Activated CD4-positive, alpha-beta T cell treated with anti-CD3 and anti-CD28 coated beads for 36 hours (primary cell): ENCODE measurements around the gene MRPL43. TPM values are rescaled to one million over a fixed set of nuclear protein-coding genes. Genes with fewer than 3 reads are reported as not detected.

Experiments
- ATAC-seq: fragments of 200-7000 bp; cut with Tn5 transposase; one replicate; pipeline ENCODE4 v1.10.0; 2021; ENCODE audit warnings: mild to moderate bottlenecking, moderate library complexity
- CTCF ChIA-PET: fragments of 350-600 bp; sonication (Branson Sonifier 250); formaldehyde crosslinking; loops from one replicate; lab custom pipeline; 2021; ENCODE audit warnings: antibody characterized with exemption; lab: Charles Lee
- POLR2A ChIA-PET: fragments of 350-600 bp; sonication (Branson Sonifier 250); formaldehyde crosslinking; loops from one replicate; lab custom pipeline; 2021; ENCODE audit warnings: antibody characterized with exemption, inconsistent platforms; lab: Charles Lee
- DNase-seq: peaks from one replicate; pipeline ENCODE4 v3.0.0-alpha.2; 2020
- H3K27ac Mint-ChIP-seq: one replicate; pipeline ENCODE4 v1.8.0; 2021; ENCODE audit warnings: mixed read lengths
- H3K27me3 Mint-ChIP-seq: one replicate; pipeline ENCODE4 v1.8.0; 2021; ENCODE audit warnings: mixed read lengths
- H3K36me3 Mint-ChIP-seq: one replicate; pipeline ENCODE4 v1.8.0; 2021; ENCODE audit warnings: low read depth, mixed read lengths
- H3K4me1 Mint-ChIP-seq: one replicate; pipeline ENCODE4 v1.8.0; 2021; ENCODE audit warnings: mixed read lengths
- H3K4me3 Mint-ChIP-seq: one replicate; pipeline ENCODE4 v1.8.0; 2021; ENCODE audit warnings: mild to moderate bottlenecking, moderate library complexity, mixed read lengths
- H3K9me3 Mint-ChIP-seq: one replicate; pipeline ENCODE4 v1.8.0; 2021; ENCODE audit warnings: low read depth, mixed read lengths
- intact Hi-C, 2 experiments: fragments of 100-400 bp; cut with DNase I in 1 of 2; cut with micrococcal nuclease in 1 of 2; formaldehyde crosslinking; loops; one replicate each; pipeline versions ENCODE4 v1.14.2 to v1.15.1; 2022 to 2024; cut with DNase I, micrococcal nuclease
- total RNA-seq, 2 experiments: library from RNA; stranded (reverse); gene quantifications; one replicate each; pipeline ENCODE4 v1.2.3, GENCODE V29; 2021

Gene MRPL43
- total RNA-seq, 2 experiments from 2014 or later, result 53.4 to 62.6 TPM

DNA sequence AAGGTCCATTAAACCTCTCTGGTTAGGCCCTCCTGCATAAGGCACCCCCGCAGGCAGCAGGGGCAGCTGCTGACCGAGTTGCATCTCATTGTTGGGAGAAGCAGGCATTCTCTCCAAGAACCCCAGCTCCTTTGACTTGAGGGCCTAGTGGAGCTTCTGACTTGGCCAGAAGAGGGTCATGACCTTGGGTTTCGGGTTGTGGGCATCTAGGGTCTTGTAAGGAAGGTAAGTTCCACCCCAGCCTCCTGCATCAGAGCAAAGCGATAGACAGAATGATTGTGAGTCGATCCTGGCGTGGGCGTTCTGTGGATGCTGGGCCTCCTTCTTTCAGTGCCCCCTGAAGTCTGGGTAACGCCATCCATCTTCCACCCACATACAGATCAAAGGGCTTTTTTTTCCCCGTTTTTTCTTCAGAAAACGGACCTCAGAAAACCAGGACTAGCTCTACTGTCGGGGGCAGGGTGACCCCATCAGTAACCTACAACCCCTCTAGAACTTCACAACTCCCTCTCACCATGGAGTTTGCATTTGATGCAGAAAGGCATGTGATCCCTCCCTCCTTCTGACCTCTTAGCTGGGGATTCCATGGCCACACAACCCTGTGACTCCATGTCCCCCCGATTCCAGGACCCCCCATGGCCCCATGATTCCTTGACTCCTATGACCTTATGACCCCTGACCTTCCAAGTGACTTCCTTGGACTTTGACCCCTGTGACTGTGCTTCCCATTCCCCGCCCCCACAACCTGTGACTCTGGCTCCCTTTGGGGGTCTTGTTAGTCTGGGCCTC is 15.0 kb downstream of the MRPL43 start:
- ATAC-seq (no peak), DNase-seq (no peak)
- CTCF ChIA-PET, result interaction anchor here (0.9 to 1.1 kb wide), 2 partner anchors 14 to 26 kb away, joined by 3 to 4 read pairs; no protein-coding TSS in a partner anchor
- Mint-ChIP-seq H3K4me3 (no peak overlapping the region), H3K9me3 (no peaks in the 10 kb centered on the region), H3K27ac (no peak overlapping the region), H3K36me3 (no peaks in the 10 kb centered on the region), H3K27me3 (no peaks in the 10 kb centered on the region), H3K4me1 (peaks cover 13% of the 10 kb centered on the region)
- intact Hi-C loops, result no loop called here
- POLR2A ChIA-PET, result no interaction called here

DNA sequence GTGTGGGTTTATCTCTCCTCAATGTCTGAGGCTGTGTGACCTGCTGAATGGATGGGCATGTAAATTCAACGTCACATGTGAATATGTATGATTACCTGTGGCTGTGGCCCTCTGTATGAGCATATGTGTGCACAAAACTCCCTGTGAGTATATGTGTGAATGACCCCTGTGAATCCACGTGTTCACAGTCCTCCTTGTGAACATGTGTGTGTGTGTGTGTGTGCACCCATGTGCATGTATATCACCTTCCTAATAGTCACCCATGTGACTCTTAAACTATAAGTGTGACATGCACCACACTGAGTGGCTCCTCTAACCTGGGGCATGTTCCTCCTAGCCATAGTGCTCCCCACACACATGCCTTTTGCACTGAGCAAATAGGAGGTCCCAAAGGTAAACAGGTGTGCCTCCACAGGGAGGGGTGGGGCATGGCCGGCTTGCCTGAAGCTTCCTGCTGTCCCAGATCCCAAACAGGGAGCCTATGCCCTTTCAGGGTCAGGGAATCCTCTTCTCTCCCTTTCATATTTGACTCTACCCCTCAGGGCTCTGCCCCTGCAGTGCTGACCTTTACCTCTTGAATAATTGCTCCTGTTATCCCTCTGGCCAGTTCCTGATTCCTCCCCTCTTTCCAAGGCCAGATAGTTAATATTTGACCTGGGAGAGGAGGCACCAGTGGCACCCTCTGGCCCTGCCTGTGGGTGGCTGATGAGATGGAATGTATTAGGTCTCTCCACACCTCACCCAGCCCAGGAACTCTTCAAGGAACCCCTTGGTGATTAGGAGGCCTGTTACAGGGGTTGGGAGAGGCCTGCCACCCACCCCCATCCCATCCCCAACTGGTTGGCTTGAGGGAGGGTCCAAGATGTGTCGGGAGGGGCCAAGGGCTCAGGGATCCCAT is 16.1 kb downstream of the MRPL43 start:
- ATAC-seq (no peak), DNase-seq (no peak)
- POLR2A ChIA-PET, result no interaction called here
- Mint-ChIP-seq H3K4me1 (peaks cover 13% of the 10 kb centered on the region), H3K36me3 (peaks cover 3% of the 10 kb centered on the region), H3K27me3 (no peaks in the 10 kb centered on the region), H3K27ac (no peak overlapping the region), H3K4me3 (no peak overlapping the region), H3K9me3 (no peaks in the 10 kb centered on the region)
- CTCF ChIA-PET, result no interaction called here
- intact Hi-C loops, result no loop called here

DNA sequence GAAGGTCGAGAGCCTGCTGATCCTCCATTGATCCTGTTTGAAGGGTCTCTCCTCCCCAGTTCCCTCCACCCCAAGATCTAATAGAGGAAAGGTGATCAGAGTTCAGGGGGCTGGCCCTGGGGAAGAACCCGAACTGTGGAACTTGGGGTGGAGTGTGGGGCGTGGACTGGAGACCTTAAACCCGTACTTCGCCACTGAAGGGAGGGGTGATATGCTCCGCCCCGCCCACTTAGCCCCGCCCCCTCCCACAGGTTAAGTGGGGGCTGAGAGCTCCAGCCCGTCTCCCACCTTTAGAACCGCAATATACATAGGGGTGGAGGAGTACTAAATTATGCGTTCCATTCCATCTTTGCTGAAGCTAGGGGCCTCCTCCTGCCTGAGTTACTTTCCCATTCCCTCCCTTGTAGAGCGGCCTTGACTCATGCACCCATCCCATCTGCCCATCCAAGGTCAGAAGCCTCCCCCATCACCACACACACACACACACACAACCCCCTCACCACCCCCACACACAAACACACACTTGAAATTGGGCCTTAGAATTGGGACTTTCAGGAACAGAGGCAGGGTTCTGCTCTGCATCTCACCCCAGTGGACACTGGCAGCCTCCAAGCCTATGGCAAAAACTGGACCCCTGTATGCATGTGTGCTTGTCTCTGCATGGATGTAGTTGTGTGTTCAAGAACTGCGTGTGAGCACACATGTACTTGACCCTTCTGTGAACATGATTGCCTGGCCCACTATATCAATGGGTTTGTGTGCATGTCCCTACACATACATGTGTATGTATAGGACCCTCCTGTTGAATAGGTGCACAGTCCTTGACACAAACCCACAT is 17.0 kb downstream of the MRPL43 start:
- Mint-ChIP-seq H3K27ac (no peak overlapping the region), H3K36me3 (peaks cover 5% of the 10 kb centered on the region), H3K27me3 (no peaks in the 10 kb centered on the region), H3K4me3 (peak overlapping the region; percentile 25), H3K4me1 (peaks cover 13% of the 10 kb centered on the region), H3K9me3 (no peaks in the 10 kb centered on the region)
- DNase-seq, result peak; percentile 40
- intact Hi-C loops, result no loop called here
- no peak for ATAC-seq
- POLR2A ChIA-PET, result no interaction called here
- CTCF ChIA-PET, result no interaction called here

DNA sequence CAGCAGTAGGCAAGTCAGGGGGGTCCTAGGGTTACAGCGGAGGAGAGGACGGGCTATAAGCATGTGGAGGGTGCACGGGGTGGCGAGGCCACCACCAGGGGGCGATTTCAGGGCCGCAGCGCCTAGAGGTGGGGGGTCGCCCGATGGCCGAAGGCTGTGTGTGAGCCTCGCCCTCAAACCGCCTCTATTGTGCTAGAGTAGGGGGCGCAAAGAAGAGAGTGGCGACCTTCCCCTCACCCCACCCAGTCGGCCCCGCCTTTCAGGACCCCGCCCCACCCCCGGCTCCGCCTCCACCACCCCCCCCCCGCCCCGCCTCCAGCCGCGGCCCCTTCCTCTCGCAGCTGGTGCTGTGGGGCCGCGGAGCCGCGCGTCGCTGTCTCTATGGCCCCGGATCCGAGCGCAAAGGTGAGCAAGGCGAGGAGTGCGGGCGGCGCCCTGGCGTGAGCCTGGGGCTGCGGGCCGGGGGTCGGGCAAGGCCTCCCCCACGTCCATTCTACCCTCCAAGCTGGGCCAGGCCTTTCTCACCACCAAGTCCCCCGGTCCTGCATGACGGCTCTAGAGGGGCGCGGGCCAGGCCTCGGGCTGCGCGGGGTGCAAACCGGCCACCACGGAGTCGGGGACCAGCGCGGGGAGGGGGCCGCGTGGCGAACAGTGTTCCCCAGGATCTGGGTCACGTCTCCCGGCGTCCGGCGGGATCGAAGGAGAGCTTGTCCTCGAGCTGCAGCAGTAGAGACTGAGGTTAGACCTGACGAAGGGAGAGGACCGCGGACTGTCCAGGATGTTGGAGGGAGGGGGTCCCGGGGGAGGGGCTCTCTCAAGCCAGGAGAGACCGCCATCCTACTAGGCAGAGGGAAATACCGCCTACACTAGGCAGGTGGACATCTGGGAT is 17.9 kb downstream of the MRPL43 start, which contains the start of gene SEMA4G:
SEMA4G (plus strand) TSS at position 318 of the 889 bp plus-strand sequence. CDS start 3,409 bp downstream, outside the sequence.
- Mint-ChIP-seq H3K4me3 (peak within 1 kb of the TSS; percentile 41), H3K9me3 (no peaks in the 10 kb centered on the region), H3K4me1 (peaks cover 13% of the 10 kb centered on the region), H3K27me3 (no peaks in the 10 kb centered on the region), H3K36me3 (peaks cover 7% of the 10 kb centered on the region), H3K27ac (no peak within 1 kb of the TSS)
- ChIA-PET POLR2A (interaction anchor here (0.7 kb wide), 1 partner anchor 433 kb away, joined by 4 read pairs; the partner anchor contains the start of gene HIF1AN), CTCF (interaction anchor here (1.0 to 1.1 kb wide), 2 partner anchors 17 to 23 kb away, joined by 3 to 5 read pairs; no protein-coding TSS in a partner anchor)
- peak; percentile 81 for ATAC-seq
- peak; percentile 62 for DNase-seq
- intact Hi-C loops, result loop anchor here in 1 of 2 experiments (1.0 to 2.0 kb wide), 3 partner anchors 18 to 44 kb away; partner anchors contain the start of genes MRPL43 and TWNK

- no peak overlapping the region for H3K27ac Mint-ChIP-seq
- DNase-seq, result no peak
- POLR2A ChIA-PET, result no interaction called here
- ATAC-seq, result no peak
- intact Hi-C loops, result loop anchor here in 1 of 2 experiments (1.0 to 2.0 kb wide), 3 partner anchors 18 to 44 kb away; partner anchors contain the start of genes MRPL43 and TWNK
- H3K4me3 Mint-ChIP-seq, result peak overlapping the region; percentile 41
- H3K36me3 Mint-ChIP-seq, result peaks cover 7% of the 10 kb centered on the region
- CTCF ChIA-PET, result interaction anchor here (1.0 to 1.1 kb wide), 2 partner anchors 18 to 23 kb away, joined by 3 to 5 read pairs; no protein-coding TSS in a partner anchor
- H3K4me1 Mint-ChIP-seq, result peaks cover 13% of the 10 kb centered on the region
- no peaks in the 10 kb centered on the region for H3K27me3 Mint-ChIP-seq
- no peaks in the 10 kb centered on the region for H3K9me3 Mint-ChIP-seq
Measured at GRCh38 chr10:100968863-100969186, 18.5 kb downstream of the MRPL43 start.

- no peak overlapping the region for H3K27ac Mint-ChIP-seq
- H3K4me3 Mint-ChIP-seq, result peak overlapping the region; percentile 41
- peaks cover 13% of the 10 kb centered on the region for H3K4me1 Mint-ChIP-seq
- H3K27me3 Mint-ChIP-seq, result no peaks in the 10 kb centered on the region
- ChIA-PET CTCF (interaction anchor here (1.0 to 1.1 kb wide), 2 partner anchors 18 to 22 kb away, joined by 3 to 5 read pairs; no protein-coding TSS in a partner anchor), POLR2A (no interaction called here)
- ATAC-seq, result no peak
- no peaks in the 10 kb centered on the region for H3K9me3 Mint-ChIP-seq
- peaks cover 7% of the 10 kb centered on the region for H3K36me3 Mint-ChIP-seq
- intact Hi-C loops, result loop anchor here in 1 of 2 experiments (2.0 kb wide), 1 partner anchor 29 kb away; no protein-coding TSS in a partner anchor
- no peak for DNase-seq
Measured at GRCh38 chr10:100968062-100968736, 19.1 kb downstream of the MRPL43 start.

DNA sequence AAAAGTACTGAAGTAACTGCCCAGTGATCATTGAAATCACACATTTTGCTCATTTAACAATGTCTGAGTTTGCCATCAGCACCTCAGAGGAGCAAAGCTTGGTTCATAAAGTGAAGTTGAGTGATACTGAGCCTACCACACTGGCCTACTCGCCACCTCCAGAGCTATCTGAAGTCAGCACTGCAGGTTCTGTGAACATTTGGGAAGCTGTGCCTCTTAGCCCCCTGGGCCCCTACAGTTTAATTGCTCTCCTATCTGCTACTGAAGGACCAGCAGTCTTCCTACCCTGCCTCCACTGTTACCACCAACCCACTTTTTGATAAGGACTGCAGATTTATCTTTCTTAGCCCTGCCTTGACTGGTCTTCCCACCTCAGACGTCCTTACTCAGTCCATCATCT is 20.0 kb downstream of the MRPL43 start:
- DNase-seq (no peak), ATAC-seq (no peak)
- H3K4me1 Mint-ChIP-seq, result peaks cover 13% of the 10 kb centered on the region
- H3K4me3 Mint-ChIP-seq, result no peak overlapping the region
- no peak overlapping the region for H3K27ac Mint-ChIP-seq
- peaks cover 12% of the 10 kb centered on the region for H3K36me3 Mint-ChIP-seq
- H3K27me3 Mint-ChIP-seq, result no peaks in the 10 kb centered on the region
- intact Hi-C loops, result no loop called here
- CTCF ChIA-PET, result interaction anchor here (0.6 to 1.8 kb wide), 4 partner anchors 9 to 175 kb away, joined by 3 to 8 read pairs (median 4); no protein-coding TSS in a partner anchor
- no peaks in the 10 kb centered on the region for H3K9me3 Mint-ChIP-seq
- POLR2A ChIA-PET, result no interaction called here

- Mint-ChIP-seq H3K27ac (no peak overlapping the region), H3K4me3 (no peak overlapping the region), H3K36me3 (peaks cover 12% of the 10 kb centered on the region), H3K4me1 (peaks cover 13% of the 10 kb centered on the region), H3K27me3 (no peaks in the 10 kb centered on the region), H3K9me3 (no peaks in the 10 kb centered on the region)
- ChIA-PET POLR2A (no interaction called here), CTCF (interaction anchor here (0.6 to 1.8 kb wide), 4 partner anchors 8 to 175 kb away, joined by 3 to 8 read pairs (median 4); no protein-coding TSS in a partner anchor)
- DNase-seq (no peak), ATAC-seq (no peak)
- intact Hi-C loops, result no loop called here
Measured at GRCh38 chr10:100966887-100967286, 20.4 kb downstream of the MRPL43 start.

GRCh38 chr10:100965820-100966219 is 21.5 kb downstream of the MRPL43 start:
- Mint-ChIP-seq H3K4me1 (peaks cover 11% of the 10 kb centered on the region), H3K27ac (no peak overlapping the region), H3K36me3 (peaks cover 16% of the 10 kb centered on the region), H3K27me3 (no peaks in the 10 kb centered on the region), H3K4me3 (no peak overlapping the region), H3K9me3 (no peaks in the 10 kb centered on the region)
- POLR2A ChIA-PET, result interaction anchor here (0.6 kb wide), 1 partner anchor 586 kb away, joined by 3 read pairs; no protein-coding TSS in a partner anchor
- no peak for ATAC-seq
- DNase-seq, result no peak
- intact Hi-C loops, result no loop called here
- CTCF ChIA-PET, result interaction anchor here (0.7 to 1.8 kb wide), 5 partner anchors 9 to 90 kb away, joined by 3 to 8 read pairs (median 4); no protein-coding TSS in a partner anchor
